ENCODE measurements around the gene OR4D11.
"Not testable (repeated sequence)": the region's sequence is repeated elsewhere in the genome, so short reads cannot be mapped to it uniquely, and the experiment has no call there.

OR4D11 gene

GRCh38 chr11:59547605-59548308 lies 44.4 kb downstream of the OR4D11 start:
- not testable (repeated sequence) for DNase-seq (ENCODE audit: low read depth in 3 of 3, low spot score in 1 of 3)

DNA sequence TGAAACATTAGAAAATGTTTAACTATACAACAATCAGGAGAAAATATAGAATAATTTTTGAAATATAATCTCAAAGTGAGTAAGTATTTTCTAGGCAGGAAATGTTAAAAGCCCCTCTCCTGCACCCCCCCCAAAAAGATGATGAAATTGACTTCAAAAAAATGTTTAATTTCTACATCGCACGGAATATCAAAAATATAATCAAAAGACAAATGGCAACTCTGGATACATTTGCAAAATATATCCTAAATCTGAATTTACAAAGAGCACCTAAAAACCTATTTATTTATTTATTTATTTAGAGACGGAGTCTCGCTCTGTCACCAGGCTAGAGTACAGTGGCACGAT lies 44.9 kb downstream of the OR4D11 start:
- no peak for DNase-seq (ENCODE audit: low read depth in 3 of 3, low spot score in 1 of 3)

DNA sequence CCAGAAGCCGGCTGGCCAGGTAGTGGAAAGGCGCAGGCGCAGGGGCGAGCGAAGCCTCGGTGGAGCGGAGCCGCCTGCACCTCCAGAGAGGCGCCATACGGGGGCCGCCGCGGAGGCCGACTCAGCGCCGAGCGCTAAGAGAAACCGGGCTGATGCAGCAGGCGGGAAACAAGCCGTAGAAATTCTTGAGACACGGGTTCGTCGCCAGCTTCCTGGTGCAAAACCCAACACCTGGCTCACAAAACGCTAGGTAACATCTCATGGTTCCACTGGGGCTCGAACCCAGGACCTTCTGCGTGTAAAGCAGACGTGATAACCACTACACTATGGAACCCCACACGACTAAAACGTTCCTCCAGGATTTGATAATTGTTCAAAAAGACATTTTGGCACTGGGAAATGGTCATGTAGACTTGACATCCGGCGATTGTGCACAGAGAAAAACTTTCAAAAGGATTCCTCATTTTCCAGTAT lies 47.0 kb downstream of the OR4D11 start:
- DNase-seq (ENCODE audit: low read depth in 3 of 3, low spot score in 1 of 3), result peak; percentile 67 to 74 (median 74)

DNA sequence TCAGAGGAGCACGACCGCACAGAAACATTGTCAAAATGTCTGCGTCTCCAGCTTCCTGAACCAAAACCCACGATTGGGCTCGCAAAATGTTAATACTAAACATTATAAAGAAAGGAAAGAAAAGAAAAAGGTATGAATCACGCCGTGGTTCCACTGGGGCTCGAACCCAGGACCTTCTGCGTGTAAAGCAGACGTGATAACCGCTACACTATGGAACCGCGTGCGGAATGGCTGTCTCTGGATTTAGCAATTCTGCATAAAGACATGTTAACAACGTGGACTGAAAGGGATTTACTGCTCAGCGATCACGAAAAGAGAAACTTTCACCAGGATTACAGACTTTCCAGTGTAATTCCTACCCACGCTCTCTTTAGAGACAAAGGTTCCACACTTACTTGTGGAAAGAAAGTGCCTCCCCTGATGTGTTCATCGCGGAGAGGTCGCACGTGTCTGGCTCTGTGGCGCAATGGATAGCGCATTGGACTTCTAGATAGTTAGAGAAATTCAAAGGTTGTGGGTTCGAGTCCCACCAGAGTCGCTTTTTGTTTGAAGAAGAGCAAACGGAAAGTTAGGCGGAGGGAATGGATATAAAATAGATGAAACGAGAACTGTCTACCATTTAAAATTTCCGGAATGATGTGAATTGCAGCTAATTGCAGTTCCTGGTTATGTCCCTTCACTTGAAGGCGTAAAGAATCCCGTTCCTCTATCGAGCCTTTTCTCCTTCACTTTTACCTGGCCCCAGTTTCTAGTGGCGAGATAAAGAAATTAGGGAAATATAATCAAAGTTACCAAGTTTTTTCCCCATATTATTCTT lies 47.7 kb downstream of the OR4D11 start:
- peak; percentile 44 to 69 (median 68) for DNase-seq (ENCODE audit: low read depth in 3 of 3, low spot score in 1 of 3)

- no peak for DNase-seq (ENCODE audit: low read depth in 3 of 3, low spot score in 1 of 3)
Observed at GRCh38 chr11:59551659-59552521, 48.5 kb downstream of the OR4D11 start.

DNA sequence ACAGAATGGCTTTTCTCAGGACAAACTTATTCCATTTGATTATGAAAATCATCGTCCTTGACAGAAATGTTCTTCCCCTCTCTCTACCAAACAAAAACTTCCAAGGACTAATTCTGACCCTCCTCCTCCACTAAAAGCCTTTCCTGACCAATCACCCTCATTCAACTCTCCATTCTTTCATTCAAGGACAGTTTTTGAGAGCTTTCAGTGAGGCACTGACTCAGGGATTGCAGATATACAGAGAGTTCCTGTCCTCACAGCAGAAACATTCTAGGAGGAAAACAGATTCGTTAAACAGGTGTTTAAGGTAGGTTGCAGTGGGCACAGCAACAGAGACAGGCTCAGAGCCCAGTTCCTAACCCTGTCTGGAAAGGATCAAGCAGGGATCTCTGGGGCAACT lies 49.5 kb downstream of the OR4D11 start:
- DNase-seq (ENCODE audit: low read depth in 3 of 3, low spot score in 1 of 3), result no peak

GRCh38 chr11:59553323-59553722 lies 49.9 kb downstream of the OR4D11 start:
- no peak for DNase-seq (ENCODE audit: low read depth in 3 of 3, low spot score in 1 of 3)

Data from stimulated activated CD4-positive, alpha-beta T cell treated with anti-CD3 and anti-CD28 coated beads, TNF-alpha, amount 100 ng/mL, for 1 hour (primary cell).